GM10847 (cell line): Measurements from ENCODE around the gene SHF.

Source experiments
- POLR2A ChIP-seq: IDR thresholded peaks from 2 replicates; pipeline ENCODE4 v1.6.1; 2011; ENCODE audit not compliant: insufficient read length; ENCODE audit errors: extremely low read depth

Gene SHF

DNA sequence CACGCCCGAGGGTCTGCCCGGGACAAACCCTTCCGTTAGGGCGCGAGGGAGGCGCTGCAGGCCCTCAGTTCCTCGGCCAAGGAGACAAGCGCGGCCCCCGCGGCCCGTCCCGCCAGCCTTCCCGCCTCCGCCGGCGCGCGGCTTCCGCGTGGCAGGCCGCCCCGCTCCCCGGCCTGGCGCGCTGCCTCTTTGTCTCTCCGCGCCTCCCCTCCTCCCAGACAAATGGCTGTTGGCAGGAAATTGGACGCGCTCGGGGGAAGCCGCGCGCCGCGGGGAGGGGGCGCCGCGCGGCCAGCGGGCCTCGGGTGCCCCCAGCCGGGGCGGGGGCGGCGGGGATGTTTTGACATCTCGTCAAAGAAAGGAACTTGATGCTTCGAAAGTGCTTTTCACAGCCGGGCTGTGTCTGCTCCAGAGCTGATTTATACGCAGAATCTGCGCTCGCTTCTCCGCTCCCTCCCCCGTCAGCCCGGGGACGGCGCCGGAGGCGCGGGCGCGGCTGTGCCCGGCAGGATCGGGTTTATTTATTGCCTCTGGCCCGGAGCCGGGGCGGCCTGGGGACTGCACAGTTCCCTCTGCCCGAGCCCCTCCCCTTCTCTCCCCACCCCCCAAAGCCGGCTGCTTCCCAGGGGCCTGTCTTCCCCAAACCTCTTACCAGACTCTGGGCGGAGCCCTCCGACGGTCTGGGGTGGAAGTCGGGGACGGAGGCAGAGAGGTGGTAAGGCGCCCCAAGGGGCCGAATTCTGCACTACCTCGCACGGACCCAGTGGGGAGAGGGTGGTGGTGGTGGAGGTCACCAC is 20.7 kb downstream of the SHF start:
- peak; percentile 33 for TF ChIP-seq POLR2A

DNA sequence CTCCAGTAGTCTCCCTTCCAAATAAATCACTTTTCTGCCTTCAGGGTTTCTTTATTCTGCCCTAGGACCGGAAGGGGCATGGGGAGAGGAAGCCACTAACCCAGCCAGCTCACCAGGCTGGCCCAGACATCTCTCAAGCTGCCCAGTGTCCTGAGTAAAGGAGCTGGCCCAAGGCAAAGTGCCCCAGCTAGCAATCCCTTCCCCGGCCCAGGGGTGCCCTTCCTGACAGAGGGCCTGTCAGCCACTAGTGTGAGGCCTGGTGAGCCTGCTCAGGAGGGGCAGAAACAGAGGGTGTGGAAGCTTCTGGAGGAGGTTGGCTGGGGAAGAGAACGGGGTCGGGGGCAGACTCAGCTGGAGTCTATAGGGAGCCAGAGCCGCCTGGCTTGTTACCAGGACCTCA is 22.2 kb downstream of the SHF start:
- TF ChIP-seq POLR2A, result no peak

DNA sequence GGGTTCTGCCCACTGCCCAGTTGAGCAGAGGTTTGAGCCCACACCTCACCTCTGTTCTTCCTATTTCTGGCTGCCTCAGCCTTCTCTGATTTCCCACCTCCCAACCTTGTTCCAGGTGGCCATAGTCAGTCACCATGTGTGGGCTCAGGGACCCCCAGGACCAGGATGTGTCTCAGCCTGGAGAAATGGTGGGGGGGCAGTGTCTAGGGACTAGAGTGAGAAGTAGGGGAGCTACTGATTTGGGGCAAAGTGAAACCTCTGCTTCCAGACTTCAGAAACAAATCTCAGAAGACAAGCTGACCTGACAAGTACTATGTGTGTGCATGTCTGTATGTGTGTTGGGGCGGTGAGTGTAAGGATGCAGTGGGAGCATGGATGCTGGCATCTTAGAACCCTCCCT is 22.9 kb downstream of the SHF start:
- no peak for TF ChIP-seq POLR2A

DNA sequence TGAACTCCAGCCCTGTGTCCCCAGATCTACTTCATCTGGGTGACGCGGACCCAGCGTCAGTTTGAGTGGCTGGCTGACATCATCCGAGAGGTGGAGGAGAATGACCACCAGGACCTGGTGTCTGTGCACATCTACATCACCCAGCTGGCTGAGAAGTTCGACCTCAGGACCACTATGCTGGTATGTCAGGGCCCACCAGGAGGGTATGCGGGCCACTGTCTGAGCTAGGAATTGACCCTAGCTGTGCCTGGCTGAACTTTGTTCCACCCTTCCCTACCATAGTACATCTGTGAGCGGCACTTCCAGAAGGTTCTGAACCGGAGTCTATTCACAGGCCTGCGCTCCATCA is 24.3 kb downstream of the SHF start:
- TF ChIP-seq POLR2A, result no peak

DNA sequence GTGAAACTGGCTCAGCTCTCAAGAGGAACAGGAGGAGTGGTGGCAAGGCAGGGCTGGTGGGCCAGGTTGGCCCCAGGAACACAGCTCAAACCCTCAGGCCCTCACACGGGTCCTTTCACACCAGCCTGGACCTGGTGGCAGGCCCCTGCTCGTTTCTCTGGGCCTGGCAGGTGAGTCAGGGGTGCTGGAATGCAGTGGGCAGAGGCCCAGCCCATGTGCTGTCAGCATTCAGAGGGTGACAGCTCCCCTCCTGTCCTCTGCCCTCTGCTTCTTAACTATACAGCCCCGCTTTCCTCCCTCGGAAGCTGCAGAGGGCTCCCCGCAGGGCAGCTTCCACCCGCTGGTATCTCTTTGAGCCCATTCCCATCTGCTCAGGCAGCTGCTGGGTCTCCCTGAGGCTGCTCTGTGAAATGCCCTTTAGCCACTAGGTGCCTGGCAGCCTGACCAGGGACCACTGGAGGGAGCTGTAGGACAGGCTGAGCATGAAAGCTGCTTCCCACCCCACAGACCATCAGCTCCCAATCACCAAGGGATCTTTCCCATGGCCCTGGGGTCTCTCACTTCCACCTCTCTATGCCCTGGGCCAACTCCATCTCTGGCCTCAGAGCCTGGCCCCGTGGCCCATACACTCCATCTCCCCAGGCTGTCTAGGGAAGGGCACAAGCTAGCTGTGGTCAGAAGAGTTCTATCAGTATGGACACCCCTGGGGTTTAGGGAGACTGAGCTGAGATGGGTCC is 24.8 kb downstream of the SHF start:
- TF ChIP-seq POLR2A, result no peak

DNA sequence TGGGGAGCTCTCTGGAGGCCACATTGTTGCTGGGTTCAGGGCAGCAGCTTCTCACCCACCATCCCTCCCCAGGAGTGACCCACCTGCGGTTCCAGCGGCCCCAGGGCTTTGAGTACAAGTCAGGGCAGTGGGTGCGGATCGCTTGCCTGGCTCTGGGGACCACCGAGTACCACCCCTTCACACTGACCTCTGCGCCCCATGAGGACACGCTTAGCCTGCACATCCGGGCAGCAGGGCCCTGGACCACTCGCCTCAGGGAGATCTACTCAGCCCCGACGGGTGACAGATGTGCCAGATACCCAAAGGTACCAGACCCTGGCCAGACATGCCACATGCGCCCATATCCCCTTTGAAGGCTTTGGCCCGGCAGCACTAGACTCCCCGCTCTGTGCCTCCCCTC is 26.1 kb downstream of the SHF start:
- TF ChIP-seq POLR2A, result no peak

DNA sequence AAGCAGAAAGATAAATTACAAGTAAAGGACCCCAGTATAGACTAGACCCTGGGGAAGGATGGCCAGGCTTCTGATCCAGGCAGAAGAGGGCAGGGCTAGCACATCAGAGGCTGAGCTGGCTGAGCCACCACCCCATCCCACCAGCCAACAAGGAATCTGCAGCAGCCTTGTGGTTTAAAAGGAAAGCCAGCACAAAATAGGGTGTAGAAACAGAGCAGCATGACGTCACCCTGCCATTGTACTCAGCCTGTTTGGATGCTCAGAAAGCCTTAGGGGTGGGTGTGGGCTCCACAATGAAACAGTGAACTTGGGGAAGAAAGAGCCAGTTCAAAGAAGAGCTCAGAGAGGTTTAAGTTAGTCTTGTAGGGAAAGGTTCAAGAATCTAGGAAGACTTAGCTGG is 29.8 kb downstream of the SHF start:
- TF ChIP-seq POLR2A, result no peak

DNA sequence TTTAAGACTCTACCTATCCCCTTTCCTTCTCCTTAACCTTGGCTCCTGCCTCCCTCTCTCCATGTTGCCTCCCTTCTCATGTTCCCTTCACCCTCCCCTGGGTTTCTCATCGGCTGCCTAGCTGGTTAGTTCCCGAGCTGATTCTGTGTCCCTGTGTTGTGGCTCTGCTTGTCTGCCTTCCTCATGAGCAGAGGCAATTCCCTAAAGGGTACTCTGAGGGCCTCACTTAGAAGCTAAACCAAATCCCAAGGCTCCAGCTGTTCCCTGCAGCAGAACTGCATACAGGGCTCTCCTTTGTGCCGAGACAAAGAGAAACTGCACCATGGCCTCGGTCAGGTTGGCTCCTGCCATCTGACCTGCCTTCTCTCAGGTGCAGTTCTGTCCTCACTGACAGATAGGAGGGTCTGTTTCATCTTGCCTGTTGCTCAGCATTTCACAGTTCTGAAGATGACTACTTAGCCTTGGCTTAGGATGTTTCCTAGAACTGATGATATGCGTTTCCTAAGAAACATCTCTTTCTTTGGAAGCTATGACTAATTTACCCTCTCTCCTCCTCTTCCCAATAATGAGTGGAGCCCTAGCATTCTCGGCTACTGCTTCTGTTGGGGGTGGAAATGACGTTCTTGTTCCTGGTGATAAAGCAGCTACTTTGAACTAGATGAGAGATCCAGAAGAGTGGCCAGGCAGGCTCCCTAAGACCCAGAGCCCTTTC is 30.9 kb downstream of the SHF start:
- no peak for TF ChIP-seq POLR2A

DNA sequence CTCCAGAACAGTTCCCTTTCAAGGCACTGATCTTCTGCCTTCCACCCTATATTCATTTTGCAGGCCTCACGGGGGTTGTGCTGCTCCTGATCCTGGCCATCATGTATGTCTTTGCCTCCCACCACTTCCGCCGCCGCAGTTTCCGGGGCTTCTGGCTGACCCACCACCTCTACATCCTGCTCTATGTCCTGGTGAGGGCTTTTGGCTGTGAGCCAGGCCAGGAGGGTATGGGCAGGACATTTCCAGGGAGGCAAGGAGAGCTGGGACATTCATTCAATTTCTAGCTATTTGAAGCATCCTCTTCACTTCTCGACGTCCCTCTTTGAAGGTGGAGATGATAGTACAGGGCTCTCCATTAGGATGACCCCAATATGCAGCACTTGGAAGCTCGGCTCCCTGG is 32.0 kb downstream of the SHF start:
- no peak for TF ChIP-seq POLR2A

DNA sequence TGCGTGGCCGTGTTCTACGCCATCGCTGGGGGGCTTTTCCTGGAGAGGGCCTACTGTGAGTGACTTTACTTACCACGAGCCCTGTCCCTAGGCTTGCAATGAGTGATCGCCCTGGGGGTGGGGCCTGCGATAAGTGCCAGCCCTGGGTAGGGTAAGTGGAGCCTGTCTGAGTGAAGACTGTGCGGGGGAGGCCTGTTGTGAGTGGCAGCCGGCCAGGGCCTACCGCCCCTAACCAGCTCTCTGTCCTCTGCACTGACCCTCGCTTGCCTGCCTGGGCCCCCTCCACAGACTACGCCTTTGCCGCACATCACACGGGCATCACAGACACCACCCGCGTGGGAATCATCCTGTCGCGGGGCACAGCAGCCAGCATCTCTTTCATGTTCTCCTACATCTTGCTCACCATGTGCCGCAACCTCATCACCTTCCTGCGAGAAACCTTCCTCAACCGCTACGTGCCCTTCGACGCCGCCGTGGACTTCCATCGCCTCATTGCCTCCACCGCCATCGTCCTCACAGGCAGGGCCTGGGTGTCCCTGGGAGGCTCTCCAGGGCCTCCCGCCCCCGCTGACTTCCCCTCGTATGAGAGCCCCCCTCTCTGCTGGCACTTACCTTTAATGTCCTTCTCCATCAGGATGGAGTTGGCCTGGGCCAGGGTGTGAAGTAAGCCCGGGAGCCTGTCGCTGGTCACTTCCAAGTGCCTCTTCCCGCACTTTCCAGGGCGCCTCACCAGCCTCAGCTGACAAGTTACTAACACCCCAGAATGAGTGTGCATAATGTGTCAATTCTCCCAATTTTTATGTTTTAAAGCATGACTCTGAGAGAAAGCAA is 35.6 kb downstream of the SHF start:
- no peak for TF ChIP-seq POLR2A

DNA sequence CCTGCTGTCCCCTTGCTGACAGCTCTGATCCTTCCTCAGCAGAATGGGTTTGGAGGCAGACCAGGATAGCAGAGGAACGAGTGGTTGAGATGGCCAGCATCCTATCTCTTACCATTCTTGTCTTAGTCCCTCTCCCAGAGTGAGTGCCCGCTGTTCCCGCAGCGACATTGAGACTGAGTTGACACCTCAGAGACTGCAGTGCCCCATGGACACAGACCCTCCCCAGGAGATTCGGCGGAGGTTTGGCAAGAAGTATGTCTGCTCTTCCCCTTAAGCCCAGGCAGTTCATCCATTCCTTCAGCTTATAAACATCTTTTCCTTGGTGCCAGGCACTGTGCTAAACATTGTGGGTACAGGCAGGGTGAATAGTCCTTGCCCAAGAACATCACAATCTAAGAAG is 36.8 kb downstream of the SHF start:
- TF ChIP-seq POLR2A, result no peak

DNA sequence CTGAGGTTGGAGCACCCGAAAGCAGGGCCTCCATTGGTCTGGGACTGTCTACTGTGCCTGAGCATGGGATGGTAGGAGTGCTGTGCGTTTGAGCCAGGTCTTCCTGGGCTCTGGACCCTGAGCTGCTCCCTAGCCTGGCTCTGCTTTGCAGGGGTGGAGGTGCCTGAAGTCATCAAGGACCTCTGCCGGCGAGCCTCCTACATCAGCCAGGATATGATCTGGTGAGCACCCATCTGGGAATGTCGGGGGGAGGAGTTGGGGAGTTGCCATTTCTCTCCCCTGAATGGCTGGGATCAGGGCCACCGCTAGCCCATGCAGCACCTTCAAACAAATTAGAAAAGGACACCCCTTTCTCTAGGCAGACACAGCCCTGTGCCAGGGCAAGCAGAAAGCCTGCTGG is 37.3 kb downstream of the SHF start:
- TF ChIP-seq POLR2A, result no peak

DNA sequence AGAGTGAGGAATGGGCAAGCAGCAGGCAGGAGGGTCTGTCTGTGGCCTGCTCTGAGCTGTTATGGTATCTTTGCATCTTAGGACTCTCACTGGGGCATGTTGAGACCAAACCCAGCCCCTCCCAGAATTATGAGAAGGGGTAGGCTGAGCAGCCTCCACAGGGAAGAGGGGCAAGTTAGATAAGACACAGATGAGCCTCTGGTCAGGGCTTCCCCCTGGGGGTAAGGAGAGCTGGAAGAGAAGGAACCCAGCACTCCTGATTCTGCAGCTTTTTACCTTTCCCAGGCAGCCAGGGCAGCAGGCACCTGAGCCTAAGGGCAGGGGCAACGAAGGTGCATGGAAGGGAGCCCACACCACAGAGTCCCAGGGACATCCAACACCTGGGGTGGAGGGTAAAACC is 38.7 kb downstream of the SHF start:
- TF ChIP-seq POLR2A, result no peak

DNA sequence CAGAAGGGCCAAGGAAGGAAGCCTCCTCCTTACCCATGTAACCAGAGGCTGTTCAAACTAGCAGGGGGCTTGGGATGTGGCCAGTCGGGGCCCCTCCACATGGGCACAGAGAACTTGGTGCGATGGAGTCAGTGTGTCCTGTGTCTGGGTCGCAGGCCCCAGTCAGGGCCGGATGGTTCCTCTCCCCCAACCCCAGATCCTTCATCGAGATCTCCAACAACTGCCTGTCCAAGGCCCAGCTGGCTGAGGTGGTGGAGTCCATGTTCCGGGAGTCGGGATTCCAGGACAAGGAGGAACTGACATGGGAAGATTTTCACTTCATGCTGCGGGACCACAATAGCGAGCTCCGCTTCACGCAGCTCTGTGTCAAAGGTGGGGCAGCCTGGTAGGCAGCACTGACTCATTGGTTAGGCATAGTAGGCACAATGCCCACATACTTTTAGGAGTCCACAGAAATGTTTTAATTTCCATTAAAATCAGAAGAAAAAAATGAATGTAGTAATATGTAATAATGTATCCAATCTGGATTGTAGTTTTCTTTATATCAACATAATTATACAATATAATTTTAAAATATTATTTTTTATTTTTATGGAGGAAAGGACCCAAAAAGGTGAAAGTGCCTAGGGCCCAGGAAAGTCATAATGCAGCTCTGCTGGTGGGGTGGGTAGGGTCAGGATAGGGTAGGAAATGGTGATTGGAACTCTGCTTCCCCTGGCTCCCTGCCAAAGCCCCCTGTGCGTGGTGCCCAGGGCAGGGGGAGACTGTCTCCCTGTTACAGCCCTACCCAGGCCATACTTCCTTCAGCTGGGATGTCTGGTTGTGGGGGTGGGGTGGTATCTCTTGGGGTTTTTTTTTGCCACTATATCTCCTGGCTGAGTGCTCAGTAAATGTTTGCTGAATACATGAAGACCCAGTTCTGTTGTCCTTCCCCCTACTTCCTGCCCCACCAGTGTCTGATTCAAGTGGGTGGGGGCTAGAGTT is 39.4 kb downstream of the SHF start:
- TF ChIP-seq POLR2A, result no peak

DNA sequence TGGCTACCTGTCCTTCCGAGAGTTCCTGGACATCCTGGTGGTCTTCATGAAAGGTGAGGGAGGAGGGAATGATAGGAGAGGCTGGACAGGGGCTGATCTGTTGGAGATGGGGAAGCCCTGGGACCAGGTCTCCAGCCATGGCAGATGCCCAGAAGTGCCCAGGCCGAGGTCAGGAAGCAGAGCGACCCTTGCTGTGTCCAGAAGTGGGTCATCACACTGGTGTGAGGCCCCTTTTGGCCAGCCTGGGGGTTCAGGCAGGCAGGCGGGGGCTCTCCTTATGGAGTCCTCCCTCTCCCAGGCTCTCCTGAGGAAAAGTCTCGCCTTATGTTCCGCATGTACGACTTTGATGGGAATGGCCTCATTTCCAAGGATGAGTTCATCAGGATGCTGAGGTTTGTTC is 40.2 kb downstream of the SHF start:
- no peak for TF ChIP-seq POLR2A

DNA sequence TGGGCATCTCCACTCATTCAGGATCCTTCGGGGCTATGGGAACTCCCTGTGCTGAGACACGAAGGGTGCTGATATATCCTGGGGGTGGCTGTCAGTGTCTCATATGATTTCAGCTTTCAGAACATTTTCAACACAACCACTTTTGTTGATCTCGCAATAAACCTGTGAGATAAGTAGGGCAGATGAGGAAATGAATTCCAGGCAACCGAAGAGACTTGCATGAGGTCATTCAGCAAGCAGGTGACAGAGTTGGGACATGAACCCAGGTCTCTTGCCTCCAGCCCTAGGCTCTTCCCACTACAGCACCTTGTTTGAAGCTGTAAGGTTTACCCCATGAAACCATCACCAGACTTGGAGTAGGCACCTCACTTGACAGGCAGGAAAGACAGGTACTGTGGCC is 41.4 kb downstream of the SHF start:
- no peak for TF ChIP-seq POLR2A
